GM23338 (cell line): ENCODE measurements around the gene EXOC2. TPM values are rescaled to one million over a fixed set of nuclear protein-coding genes. Genes with fewer than 3 reads are reported as not detected.

ENCODE experiments used
- ATAC-seq: fragments of 200-7000 bp; cut with Tn5 transposase; 3 replicates; pipeline ENCODE4 v1.9.1; 2020
- DNase-seq: peaks from one replicate; pipeline ENCODE4 v3.0.0-alpha.2; 2015; ENCODE audit warnings: low spot score
- H2AFZ ChIP-seq: fragments of 200-600 bp; sonication (generic); 2 replicates; pipeline ENCODE4 v1.8.0; 2016; ENCODE audit warnings: antibody characterized with exemption, mild to moderate bottlenecking, moderate library complexity
- H3F3A ChIP-seq: fragments of 200-600 bp; sonication (generic); replicated peaks from 2 replicates; pipeline ENCODE4 v1.8.0; 2017; ENCODE audit warnings: antibody characterized with exemption, mixed run types, low read depth
- H3K27ac ChIP-seq: fragments of 200-600 bp; sonication (generic); 2 replicates; pipeline ENCODE4 v1.6.1; 2016; ENCODE audit warnings: low read depth
- H3K27me3 ChIP-seq: fragments of 200-600 bp; sonication (generic); 2 replicates; pipeline ENCODE4 v1.8.0; 2016; ENCODE audit warnings: mild to moderate bottlenecking, mixed run types, moderate library complexity; ENCODE audit not compliant: insufficient read depth
- H3K36me3 ChIP-seq: fragments of 200-600 bp; sonication (generic); 2 replicates; pipeline ENCODE4 v1.8.0; 2016; ENCODE audit warnings: mild to moderate bottlenecking; ENCODE audit not compliant: insufficient read depth
- H3K4me1 ChIP-seq: fragments of 200-600 bp; sonication (generic); 2 replicates; pipeline ENCODE4 v1.8.0; 2016; ENCODE audit warnings: mild to moderate bottlenecking, moderate library complexity; ENCODE audit not compliant: insufficient read depth
- H3K4me2 ChIP-seq: fragments of 200-600 bp; sonication (generic); 2 replicates; pipeline ENCODE4 v1.7.1; 2017; ENCODE audit warnings: mixed run types
- H3K4me3 ChIP-seq: fragments of 200-600 bp; sonication (generic); 2 replicates; pipeline ENCODE4 v1.6.1; 2016; ENCODE audit warnings: mixed run types
- H3K79me2 ChIP-seq: fragments of 200-600 bp; sonication (generic); replicated peaks from 2 replicates; pipeline ENCODE4 v1.8.0; 2017; ENCODE audit warnings: mild to moderate bottlenecking; ENCODE audit not compliant: insufficient read depth
- H3K9me2 ChIP-seq: fragments of 200-600 bp; sonication (generic); 2 replicates; pipeline ENCODE4 v1.8.0; 2017; ENCODE audit not compliant: insufficient read depth
- H4K20me1 ChIP-seq: fragments of 200-600 bp; sonication (generic); replicated peaks from 2 replicates; pipeline ENCODE4 v1.8.0; 2017; ENCODE audit warnings: mild to moderate bottlenecking; ENCODE audit not compliant: insufficient read depth
- H3K27ac Mint-ChIP-seq: 2 replicates; pipeline ENCODE4 v1.8.0; 2020; ENCODE audit warnings: inconsistent platforms, mild to moderate bottlenecking, moderate library complexity, mixed read lengths
- H3K27me3 Mint-ChIP-seq: 3 replicates; pipeline ENCODE4 v1.8.0; 2022; ENCODE audit warnings: low read depth, mild to moderate bottlenecking, moderate library complexity, mixed read lengths, inconsistent platforms; ENCODE audit not compliant: insufficient read depth, poor library complexity
- H3K36me3 Mint-ChIP-seq: 3 replicates; pipeline ENCODE4 v1.8.0; 2021; ENCODE audit warnings: low read depth, mild to moderate bottlenecking, inconsistent platforms, moderate library complexity, mixed read lengths
- H3K4me1 Mint-ChIP-seq: 3 replicates; pipeline ENCODE4 v1.8.0; 2020; ENCODE audit warnings: mild to moderate bottlenecking, inconsistent platforms, mixed read lengths
- H3K4me3 Mint-ChIP-seq: 3 replicates; pipeline ENCODE4 v1.8.0; 2021; ENCODE audit warnings: moderate library complexity, mild to moderate bottlenecking, inconsistent platforms, mixed read lengths
- H3K9me3 Mint-ChIP-seq: 3 replicates; pipeline ENCODE4 v1.8.0; 2020; ENCODE audit warnings: moderate library complexity, mild to moderate bottlenecking, inconsistent platforms, mixed read lengths
- CREB1 ChIP-seq: fragments of 250-450 bp; sonication (Bioruptor Pico); IDR thresholded peaks from 2 replicates; pipeline ENCODE4 v1.5.0; 2020; ENCODE audit warnings: low read depth, mild to moderate bottlenecking, moderate library complexity
- EZH2phosphoT487 ChIP-seq: fragments of 200-600 bp; sonication (generic); IDR thresholded peaks from one replicate; pipeline ENCODE4 v1.8.1; 2018; ENCODE audit warnings: antibody characterized with exemption; ENCODE audit not compliant: unreplicated experiment
- JUNB ChIP-seq: IDR thresholded peaks from one replicate; pipeline ENCODE4 v1.6.1; 2016; ENCODE audit warnings: antibody characterized with exemption; ENCODE audit not compliant: unreplicated experiment
- NANOG ChIP-seq: IDR thresholded peaks from 2 replicates; pipeline ENCODE4 v1.6.1; 2016; ENCODE audit warnings: antibody characterized with exemption, borderline replicate concordance
- POLR2AphosphoS5 ChIP-seq: IDR thresholded peaks from 2 replicates; pipeline ENCODE4 v1.6.1; 2016; ENCODE audit warnings: antibody characterized with exemption, low read depth
- STAT1 ChIP-seq: IDR thresholded peaks from one replicate; pipeline ENCODE4 v1.6.1; 2016; ENCODE audit warnings: antibody characterized with exemption; ENCODE audit not compliant: unreplicated experiment
- ZNF114 ChIP-seq: fragments of 250-450 bp; sonication (Bioruptor Pico); IDR thresholded peaks from 2 replicates; pipeline ENCODE4 v1.5.0; 2020; ENCODE audit warnings: mild to moderate bottlenecking, moderate library complexity
- ZNF331 ChIP-seq: fragments of 250-450 bp; sonication (Bioruptor Pico); IDR thresholded peaks from 2 replicates; pipeline ENCODE4 v1.5.0; 2020; ENCODE audit warnings: low read depth, mild to moderate bottlenecking, moderate library complexity
- polyA plus RNA-seq: library from polyadenylated mRNA; unstranded; fragments of >200 nt; fragmentation: Nextera tagmentation; extraction: Ambion mirVana; gene quantifications from 2 replicates; pipeline ENCODE4 v1.2.1, GENCODE V29; 2016
- total RNA-seq: library from RNA; depleted of rRNA; stranded (reverse); fragments of >200 nt; shearing (Covaris generic); gene quantifications from 2 replicates; pipeline ENCODE4 v1.2.3, GENCODE V29; 2014
- TF ChIP-seq, protein P1 (sequence below): IDR thresholded peaks from one replicate; pipeline ENCODE4 v1.6.1; 2018; ENCODE audit warnings: antibody characterized with exemption; ENCODE audit not compliant: unreplicated experiment
- TF ChIP-seq, protein P2 (sequence below): fragments of 250-450 bp; sonication (Bioruptor Pico); IDR thresholded peaks from 2 replicates; pipeline ENCODE4 v1.5.0; 2020; ENCODE audit warnings: mild to moderate bottlenecking, moderate library complexity
- TF ChIP-seq, protein P3 (sequence below): IDR thresholded peaks from 2 replicates; pipeline ENCODE4 v1.6.1; 2016; ENCODE audit warnings: antibody characterized with exemption
- TF ChIP-seq, protein P4 (sequence below), 2 experiments: fragments of 200-600 bp in 1 of 2; sonication (generic) in 1 of 2; conservative IDR thresholded peaks; 2 replicates each; pipeline versions ENCODE4 v1.5.1 to v1.6.1; 2016 to 2017; ENCODE audit warnings: antibody characterized with exemption in 2 of 2, low read depth in 2 of 2, mild to moderate bottlenecking in 2 of 2, moderate library complexity in 1 of 2

EXOC2 gene
- total and polyA plus RNA-seq, 2 experiments from 2014 or later, result 28.7 to 93.6 TPM

DNA sequence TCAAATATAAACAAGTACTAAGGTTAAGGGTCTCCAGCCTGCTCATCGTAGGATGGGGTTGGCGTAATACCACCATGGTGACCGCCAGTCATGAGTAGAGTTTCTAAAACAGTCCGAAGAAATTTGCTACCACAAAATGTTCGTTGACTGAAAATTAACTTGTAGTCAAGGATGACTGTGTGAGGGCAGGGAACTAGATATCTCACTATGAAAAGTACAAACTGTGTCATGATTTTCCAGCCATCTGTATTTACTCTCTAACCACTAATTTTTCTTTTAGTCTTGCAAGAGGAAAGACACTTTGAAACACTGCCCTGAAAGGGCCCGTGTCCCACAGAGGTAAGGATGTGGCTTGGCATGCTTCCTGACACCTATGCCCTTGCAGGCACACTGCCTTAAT is 201.7 kb downstream of the EXOC2 start (continued):
- no peak for TF ChIP-seq ZNF331 (CRISPR knock-in tag)

DNA sequence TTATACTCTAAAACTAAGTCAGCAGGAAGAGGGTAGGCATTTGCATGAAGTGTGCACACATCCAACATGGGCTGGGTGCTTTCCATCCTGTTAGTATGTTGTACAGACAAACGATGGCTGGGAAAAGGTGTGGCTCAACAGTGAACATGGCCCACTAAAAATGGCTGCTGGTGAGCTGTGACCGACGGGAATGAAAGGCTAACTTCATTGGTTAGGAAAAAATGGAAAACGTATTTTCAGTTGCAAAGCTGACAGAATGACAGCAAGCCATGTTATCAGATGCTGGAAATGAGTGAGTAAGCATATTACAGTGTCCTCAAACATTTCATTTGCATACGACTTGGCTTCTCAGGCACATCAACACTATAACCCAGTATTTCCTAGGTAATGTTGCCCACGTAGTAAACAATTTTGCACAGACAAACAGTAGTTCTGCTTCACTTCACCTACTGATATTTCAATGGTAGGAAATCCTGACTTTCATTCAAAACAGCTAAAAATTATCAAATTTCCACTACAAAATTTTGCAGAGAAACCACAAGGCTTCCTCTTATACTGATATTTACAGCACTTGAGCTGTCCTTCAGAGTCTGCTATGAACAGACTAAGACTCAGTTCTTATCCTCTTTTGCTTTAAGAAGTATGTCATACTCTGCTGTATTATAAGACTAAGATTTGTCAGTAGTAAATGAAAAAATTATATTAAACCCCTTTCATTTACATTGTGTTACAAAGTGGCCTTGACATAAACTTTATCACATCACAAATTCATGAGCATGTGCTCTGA is 202.5 kb downstream of the EXOC2 start:
- Mint-ChIP-seq H3K27ac (no peak overlapping the region), H3K36me3 (peaks cover 59% of the 10 kb centered on the region), H3K27me3 (no peaks in the 10 kb centered on the region), H3K9me3 (peaks cover 5% of the 10 kb centered on the region; the same call in 1 of the 3 replicates), H3K4me1 (no peaks in the 10 kb centered on the region), H3K4me3 (no peak overlapping the region)
- Histone ChIP-seq H3K27me3 (no peaks in the 10 kb centered on the region), H3K4me1 (no peaks in the 10 kb centered on the region), H3F3A (no peaks in the 10 kb centered on the region), H3K4me3 (no peak overlapping the region), H3K4me2 (no peak overlapping the region), H4K20me1 (0 out of 2 replicates have a peak, but pooled peaks cover 6% of the 10 kb centered on the region), H3K9me2 (no peaks in the 10 kb centered on the region), H3K27ac (no peak overlapping the region), H3K36me3 (peaks cover 22% of the 10 kb centered on the region), H2AFZ (no peak overlapping the region), H3K79me2 (no peaks in the 10 kb centered on the region)
- ATAC-seq (no peak), DNase-seq (no peak)
- TF ChIP-seq CREB1 (CRISPR knock-in tag) (no peak), STAT1 (no peak), JUNB (no peak), EZH2phosphoT487 (no peak), ZNF114 (CRISPR knock-in tag) (no peak), ZNF331 (CRISPR knock-in tag) (no peak), NANOG (no peak), POLR2AphosphoS5 (no peak)
- TF ChIP-seq, protein P1, sequence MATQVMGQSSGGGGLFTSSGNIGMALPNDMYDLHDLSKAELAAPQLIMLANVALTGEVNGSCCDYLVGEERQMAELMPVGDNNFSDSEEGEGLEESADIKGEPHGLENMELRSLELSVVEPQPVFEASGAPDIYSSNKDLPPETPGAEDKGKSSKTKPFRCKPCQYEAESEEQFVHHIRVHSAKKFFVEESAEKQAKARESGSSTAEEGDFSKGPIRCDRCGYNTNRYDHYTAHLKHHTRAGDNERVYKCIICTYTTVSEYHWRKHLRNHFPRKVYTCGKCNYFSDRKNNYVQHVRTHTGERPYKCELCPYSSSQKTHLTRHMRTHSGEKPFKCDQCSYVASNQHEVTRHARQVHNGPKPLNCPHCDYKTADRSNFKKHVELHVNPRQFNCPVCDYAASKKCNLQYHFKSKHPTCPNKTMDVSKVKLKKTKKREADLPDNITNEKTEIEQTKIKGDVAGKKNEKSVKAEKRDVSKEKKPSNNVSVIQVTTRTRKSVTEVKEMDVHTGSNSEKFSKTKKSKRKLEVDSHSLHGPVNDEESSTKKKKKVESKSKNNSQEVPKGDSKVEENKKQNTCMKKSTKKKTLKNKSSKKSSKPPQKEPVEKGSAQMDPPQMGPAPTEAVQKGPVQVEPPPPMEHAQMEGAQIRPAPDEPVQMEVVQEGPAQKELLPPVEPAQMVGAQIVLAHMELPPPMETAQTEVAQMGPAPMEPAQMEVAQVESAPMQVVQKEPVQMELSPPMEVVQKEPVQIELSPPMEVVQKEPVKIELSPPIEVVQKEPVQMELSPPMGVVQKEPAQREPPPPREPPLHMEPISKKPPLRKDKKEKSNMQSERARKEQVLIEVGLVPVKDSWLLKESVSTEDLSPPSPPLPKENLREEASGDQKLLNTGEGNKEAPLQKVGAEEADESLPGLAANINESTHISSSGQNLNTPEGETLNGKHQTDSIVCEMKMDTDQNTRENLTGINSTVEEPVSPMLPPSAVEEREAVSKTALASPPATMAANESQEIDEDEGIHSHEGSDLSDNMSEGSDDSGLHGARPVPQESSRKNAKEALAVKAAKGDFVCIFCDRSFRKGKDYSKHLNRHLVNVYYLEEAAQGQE, result no peak
- TF ChIP-seq, protein P2, sequence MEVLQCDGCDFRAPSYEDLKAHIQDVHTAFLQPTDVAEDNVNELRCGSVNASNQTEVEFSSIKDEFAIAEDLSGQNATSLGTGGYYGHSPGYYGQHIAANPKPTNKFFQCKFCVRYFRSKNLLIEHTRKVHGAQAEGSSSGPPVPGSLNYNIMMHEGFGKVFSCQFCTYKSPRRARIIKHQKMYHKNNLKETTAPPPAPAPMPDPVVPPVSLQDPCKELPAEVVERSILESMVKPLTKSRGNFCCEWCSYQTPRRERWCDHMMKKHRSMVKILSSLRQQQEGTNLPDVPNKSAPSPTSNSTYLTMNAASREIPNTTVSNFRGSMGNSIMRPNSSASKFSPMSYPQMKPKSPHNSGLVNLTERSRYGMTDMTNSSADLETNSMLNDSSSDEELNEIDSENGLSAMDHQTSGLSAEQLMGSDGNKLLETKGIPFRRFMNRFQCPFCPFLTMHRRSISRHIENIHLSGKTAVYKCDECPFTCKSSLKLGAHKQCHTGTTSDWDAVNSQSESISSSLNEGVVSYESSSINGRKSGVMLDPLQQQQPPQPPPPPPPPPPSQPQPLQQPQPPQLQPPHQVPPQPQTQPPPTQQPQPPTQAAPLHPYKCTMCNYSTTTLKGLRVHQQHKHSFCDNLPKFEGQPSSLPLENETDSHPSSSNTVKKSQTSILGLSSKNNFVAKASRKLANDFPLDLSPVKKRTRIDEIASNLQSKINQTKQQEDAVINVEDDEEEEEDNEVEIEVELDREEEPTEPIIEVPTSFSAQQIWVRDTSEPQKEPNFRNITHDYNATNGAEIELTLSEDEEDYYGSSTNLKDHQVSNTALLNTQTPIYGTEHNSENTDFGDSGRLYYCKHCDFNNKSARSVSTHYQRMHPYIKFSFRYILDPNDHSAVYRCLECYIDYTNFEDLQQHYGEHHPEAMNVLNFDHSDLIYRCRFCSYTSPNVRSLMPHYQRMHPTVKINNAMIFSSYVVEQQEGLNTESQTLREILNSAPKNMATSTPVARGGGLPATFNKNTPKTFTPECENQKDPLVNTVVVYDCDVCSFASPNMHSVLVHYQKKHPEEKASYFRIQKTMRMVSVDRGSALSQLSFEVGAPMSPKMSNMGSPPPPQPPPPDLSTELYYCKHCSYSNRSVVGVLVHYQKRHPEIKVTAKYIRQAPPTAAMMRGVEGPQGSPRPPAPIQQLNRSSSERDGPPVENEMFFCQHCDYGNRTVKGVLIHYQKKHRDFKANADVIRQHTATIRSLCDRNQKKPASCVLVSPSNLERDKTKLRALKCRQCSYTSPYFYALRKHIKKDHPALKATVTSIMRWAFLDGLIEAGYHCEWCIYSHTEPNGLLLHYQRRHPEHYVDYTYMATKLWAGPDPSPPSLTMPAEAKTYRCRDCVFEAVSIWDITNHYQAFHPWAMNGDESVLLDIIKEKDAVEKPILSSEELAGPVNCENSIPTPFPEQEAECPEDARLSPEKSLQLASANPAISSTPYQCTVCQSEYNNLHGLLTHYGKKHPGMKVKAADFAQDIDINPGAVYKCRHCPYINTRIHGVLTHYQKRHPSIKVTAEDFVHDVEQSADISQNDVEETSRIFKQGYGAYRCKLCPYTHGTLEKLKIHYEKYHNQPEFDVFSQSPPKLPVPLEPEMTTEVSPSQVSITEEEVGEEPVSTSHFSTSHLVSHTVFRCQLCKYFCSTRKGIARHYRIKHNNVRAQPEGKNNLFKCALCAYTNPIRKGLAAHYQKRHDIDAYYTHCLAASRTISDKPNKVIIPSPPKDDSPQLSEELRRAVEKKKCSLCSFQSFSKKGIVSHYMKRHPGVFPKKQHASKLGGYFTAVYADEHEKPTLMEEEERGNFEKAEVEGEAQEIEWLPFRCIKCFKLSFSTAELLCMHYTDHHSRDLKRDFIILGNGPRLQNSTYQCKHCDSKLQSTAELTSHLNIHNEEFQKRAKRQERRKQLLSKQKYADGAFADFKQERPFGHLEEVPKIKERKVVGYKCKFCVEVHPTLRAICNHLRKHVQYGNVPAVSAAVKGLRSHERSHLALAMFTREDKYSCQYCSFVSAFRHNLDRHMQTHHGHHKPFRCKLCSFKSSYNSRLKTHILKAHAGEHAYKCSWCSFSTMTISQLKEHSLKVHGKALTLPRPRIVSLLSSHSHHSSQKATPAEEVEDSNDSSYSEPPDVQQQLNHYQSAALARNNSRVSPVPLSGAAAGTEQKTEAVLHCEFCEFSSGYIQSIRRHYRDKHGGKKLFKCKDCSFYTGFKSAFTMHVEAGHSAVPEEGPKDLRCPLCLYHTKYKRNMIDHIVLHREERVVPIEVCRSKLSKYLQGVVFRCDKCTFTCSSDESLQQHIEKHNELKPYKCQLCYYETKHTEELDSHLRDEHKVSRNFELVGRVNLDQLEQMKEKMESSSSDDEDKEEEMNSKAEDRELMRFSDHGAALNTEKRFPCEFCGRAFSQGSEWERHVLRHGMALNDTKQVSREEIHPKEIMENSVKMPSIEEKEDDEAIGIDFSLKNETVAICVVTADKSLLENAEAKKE (CRISPR knock-in tag), result no peak
- TF ChIP-seq, protein P3, sequence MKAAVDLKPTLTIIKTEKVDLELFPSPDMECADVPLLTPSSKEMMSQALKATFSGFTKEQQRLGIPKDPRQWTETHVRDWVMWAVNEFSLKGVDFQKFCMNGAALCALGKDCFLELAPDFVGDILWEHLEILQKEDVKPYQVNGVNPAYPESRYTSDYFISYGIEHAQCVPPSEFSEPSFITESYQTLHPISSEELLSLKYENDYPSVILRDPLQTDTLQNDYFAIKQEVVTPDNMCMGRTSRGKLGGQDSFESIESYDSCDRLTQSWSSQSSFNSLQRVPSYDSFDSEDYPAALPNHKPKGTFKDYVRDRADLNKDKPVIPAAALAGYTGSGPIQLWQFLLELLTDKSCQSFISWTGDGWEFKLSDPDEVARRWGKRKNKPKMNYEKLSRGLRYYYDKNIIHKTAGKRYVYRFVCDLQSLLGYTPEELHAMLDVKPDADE, result no peak
- TF ChIP-seq, protein P4, sequence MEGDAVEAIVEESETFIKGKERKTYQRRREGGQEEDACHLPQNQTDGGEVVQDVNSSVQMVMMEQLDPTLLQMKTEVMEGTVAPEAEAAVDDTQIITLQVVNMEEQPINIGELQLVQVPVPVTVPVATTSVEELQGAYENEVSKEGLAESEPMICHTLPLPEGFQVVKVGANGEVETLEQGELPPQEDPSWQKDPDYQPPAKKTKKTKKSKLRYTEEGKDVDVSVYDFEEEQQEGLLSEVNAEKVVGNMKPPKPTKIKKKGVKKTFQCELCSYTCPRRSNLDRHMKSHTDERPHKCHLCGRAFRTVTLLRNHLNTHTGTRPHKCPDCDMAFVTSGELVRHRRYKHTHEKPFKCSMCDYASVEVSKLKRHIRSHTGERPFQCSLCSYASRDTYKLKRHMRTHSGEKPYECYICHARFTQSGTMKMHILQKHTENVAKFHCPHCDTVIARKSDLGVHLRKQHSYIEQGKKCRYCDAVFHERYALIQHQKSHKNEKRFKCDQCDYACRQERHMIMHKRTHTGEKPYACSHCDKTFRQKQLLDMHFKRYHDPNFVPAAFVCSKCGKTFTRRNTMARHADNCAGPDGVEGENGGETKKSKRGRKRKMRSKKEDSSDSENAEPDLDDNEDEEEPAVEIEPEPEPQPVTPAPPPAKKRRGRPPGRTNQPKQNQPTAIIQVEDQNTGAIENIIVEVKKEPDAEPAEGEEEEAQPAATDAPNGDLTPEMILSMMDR (conservative IDR thresholded peaks at IDR 0.05; ENCODE audit: low read depth in 2 of 2), result no peak
